Activated gamma-delta T cell (primary cell): ENCODE data around the gene KLK7.
"Not testable (repeated sequence)": the region's sequence is repeated elsewhere in the genome, so short reads cannot be mapped to it uniquely, and the experiment has no call there.

Source experiments
- DNase-seq: peaks from one replicate; lab custom pipeline; 2025; lab: John Stamatoyannopoulos, UW

Gene KLK7

DNA sequence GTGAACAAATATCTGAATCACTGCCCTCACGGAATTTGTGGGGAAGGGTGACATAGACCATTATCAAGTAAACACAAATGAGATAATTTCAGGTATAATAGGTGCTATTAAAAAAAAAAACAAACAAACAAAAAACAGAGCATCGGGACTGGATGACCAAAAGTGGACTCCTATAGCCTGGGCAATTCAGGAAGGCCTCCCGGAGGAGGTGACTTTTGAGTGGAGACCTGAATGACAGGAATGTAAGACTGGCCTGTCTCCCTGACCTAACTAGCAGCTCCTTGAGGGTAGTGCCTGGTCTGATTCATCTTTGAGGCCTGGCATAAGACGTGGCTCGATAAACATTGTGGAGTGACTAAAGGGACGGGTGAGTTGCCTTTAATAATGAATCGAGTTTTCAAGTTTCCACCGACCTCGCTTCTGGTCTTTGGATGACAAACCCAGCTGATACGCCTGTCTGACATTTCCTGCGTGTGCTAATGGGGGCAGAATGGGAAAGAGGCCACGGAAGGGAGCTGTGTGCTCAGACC, 29.0 kb upstream of the KLK7 start:
- no peak for DNase-seq

DNA sequence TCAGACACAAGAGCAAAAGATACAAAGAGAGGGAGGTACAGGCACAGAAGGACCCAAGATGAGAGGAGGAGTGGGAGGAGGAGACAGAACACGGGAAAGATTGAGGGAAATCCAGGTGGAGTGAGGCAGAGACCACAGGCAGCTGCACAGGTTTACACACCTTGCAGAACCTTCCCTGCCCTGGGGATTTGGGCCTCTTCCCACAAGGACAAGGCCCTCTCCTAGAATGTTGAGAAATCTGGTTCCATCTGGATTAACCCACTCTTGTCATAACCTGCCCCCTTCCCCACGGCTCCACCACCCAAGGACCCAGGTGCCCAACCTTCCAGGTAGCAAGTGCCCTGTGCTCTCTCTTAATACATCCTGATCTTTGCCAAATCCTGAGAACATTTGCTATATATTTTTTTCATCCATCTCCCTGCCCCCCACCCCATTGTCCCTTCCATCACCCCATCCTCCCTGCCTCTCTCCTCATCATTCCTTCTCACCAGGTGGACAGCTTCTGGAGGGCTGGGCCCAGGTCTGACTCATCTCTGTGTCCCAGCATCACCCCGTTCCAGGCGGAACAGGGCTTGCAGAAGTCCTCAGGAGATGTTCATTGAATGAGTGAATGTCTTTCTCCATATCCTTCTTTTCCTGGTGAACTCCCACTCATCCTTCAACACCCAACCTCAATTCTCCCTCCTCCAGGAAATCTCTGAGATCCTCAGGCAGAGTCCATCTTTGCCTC, 26.5 kb upstream of the KLK7 start:
- DNase-seq, result no peak

DNA sequence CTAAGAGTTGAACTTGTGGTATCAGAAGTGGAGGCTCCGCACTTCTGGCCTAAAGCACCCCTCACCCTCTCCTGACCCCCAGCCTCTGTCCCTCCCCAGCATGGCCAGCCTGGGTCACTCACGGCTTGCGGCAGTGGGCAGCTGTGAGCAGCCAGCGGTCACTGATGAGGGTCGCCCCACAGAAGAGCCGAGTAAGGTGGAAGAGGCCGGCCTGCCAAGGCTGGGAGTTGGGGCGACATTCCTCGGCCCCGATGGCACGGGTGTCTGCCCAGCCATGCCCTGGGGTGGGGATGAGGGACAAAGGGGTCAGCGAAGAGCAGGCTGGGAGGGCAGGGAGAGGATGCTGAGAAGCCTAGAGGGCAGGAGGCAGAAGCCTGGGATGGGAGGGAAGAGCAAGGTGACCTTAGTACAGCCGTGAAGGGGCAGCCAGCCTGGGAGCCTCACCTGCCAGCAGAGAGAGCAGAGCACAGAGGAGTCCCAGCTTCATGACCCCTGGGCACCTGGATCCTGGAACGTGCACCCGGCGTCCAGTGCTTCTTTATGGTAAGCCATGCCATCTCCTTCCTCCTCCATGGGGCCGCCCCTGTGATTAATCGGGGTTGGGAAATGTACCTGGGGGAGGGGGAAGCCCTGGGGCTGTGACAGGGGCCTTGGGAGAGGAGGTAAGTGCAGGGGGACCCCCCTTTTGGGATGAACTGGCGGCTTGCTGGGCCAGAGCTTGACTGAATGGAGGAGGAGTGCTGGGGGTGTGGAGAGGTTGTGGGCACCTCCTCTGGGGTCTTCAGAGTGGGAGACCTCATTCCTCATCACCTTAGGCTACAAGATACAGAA, 25.6 kb upstream of the KLK7 start:
- no peak for DNase-seq

DNA sequence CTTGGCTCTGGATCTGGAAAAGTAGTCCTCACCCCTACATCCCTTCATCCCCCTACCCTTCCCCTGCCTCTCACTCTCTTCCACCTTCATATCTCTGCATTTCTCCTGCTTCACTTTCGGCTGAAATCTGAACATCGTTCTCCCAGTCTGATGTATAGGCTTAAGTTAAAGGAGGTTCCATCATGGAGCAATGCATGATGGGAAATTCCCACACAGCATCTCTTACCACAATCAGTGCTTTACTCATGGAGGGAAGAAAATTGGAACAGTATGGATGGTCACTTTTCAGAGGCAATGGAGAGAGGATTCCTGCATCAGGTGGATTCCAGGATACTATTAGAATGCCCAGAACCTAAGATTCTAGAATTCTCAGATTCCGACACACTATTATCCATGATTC, 23.8 kb upstream of the KLK7 start:
- DNase-seq, result no peak

DNA sequence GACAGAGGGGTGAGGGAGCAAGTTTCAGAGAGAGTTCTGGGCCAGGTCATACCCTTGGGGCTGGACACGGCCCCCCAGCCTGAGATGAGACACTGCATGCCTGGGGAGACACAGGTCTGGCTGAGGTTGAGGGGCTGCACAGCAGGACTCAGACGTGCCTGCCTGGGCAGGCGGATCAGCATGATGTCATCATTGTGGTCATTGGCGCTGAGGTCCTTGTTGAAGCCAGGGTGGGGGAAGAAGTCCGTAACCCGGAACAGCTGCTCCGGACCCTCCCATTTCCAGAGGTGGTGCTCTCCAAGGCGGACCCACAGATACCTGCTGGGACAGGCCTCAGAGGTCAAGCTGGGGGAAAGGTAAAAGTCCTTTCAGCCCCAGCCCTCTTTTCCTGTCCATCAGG, 22.7 kb upstream of the KLK7 start:
- DNase-seq, result no peak

DNA sequence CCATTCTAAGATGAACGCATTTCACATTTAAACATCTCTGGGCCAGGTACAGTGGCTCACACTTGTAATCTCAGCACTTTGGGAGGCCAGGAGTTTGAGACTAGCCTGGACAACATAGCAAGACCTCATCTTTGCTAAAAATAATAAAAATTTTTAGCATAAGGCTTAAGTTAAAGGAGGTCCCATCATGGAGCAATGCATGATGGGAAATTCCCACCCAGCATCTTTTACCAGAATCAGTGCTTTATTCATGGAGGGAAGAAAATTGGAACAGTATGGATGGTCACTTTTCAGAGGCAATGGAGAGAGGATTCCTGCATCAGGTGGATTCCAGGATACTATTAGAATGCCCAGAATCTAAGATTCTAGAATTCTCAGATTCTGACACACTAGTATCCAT, 21.5 kb upstream of the KLK7 start:
- DNase-seq, result no peak

DNA sequence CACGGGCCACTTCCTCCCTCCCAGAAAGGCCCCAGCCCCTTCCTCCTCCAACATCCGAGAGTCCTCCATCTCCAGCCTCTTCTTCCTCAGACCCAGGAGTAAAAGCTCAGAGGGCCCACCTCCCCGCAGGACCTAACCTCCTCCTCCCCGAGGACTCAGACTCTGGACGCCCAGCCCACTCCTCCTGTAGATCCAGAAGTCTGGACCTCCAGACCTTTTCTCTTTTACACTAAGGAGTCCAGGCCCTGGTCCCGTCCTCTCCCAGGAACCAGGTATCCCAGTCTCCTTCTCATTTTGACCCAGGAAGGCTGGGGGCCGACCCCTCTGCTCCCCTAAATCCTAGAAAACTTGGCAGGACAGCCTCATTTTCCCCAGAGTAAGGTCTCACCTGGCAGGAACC, 19.6 kb upstream of the KLK7 start:
- DNase-seq, result no peak

DNA sequence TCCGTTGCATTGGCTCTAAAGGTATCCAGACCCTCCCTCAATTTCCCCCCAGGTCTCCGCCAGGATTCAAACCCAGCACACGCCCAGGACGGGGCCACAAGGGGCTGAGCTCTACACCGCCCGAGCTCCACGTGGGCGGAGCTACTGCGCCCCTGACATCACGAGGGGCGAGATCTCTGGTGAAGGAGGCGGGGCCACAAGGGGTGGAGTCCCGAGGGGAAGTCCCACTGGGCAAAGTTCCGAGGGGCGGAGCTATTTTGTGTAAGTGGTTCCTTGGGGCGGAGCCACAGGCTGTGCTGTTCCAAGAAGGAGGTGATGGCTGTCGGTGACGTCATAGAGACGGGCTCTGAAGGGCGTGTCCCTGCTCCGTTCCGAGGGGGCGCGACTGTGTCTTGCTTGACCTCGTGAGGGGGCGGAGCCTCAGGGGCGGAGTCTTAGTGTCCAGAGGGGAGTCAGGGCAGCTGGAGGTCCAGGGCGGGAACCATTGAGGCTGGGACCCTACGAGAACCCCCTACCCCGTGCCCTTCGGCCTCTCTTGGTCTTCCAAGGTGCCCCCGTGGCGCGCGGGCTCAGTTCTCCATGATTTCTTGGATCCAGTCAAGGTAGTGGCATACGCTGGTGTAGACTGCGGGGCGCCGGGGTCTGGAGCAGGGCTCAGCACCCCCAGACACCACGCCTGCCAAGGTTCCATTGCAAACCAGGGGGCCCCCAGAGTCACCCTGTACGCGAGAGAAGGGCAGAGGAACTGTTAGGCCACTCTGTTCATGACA, 19.0 kb upstream of the KLK7 start:
- DNase-seq, result no peak

DNA sequence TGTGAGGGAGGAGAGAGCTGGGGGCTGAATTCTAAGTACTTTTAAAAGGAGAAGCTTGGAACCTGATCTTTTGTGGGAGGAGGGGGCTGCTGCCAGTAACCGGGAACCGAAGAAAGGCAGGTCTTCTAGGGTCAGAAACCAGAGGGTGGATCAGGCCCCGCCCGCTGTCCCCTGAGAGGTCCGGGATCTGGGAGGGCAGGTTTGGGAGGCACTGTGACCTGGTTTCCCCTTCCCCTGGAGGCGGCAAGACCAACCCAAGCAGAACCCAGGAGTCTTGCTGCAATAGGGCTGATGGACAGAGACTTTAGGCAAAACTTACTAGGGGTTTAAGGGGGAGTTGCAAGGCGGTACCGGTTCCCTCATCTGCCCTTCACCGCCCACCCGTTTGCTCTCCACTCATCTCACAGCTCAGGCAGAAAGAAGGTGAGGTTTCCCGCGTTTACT, 18.4 kb upstream of the KLK7 start:
- DNase-seq, result no peak

DNA sequence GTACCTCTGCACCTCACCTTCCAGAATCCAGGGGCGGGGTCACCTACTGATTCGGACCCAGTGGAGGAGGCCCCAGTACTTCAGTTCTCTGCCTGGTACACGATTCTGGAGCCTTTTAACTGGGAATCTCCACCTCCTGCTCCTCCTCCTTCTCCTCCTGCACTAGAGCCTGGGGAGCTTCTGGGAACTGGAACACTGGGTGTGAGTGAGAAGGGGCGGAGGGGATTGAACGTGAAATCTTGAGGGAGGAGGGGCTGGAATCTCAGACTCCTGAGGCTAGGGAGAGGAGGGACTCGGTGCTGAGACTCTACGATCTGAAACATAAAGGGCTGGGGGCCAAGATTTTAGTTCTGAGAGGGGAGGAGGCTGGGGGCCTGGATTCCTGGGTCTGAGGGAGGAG, 17.8 kb upstream of the KLK7 start, which contains the start of gene KLK8:
Gene KLK8, minus strand, starts transcription at position 90 of the 400 bp plus-strand sequence. CDS start 437 bp downstream, outside the sequence.
- no peak for DNase-seq

DNA sequence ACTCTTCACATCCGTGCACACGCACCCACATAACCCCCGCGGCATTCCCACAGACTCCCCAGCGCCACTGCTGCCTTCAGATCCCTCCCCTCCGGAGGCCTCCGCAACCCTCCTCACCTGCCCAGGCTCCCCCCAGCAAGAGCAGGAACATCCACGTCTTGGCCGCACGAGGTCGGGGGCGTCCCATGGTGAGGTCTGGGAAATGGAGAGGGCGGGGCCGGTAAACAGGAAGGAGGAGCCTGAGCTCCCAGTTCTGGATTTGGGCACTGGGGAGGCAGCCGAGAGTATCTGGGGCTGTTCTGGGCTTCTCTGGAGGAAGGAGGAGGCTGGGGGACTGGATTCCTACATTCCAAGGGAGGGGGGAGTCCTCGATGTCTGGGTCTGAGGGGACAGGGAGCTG, 17.3 kb upstream of the KLK7 start:
- no peak for DNase-seq

DNA sequence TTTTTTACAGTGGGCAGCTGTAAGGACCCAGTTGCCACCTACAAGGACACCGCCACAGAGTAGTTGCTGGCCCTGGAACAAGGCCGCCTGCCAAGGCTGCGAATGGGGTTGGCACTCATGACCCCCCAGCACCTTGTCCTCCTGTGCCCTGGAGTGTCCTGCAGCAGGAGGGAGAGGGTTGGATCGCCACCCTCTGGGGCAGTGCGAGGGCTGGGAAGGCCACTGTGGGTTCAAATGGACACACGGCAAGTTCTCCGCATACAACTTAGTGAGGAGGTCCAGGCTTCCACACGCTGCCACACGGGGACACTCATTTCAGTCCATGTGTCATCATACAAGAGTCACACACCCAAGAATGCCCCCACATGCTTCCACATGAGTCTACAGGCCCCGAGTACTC, 16.7 kb upstream of the KLK7 start:
- DNase-seq, result no peak

DNA sequence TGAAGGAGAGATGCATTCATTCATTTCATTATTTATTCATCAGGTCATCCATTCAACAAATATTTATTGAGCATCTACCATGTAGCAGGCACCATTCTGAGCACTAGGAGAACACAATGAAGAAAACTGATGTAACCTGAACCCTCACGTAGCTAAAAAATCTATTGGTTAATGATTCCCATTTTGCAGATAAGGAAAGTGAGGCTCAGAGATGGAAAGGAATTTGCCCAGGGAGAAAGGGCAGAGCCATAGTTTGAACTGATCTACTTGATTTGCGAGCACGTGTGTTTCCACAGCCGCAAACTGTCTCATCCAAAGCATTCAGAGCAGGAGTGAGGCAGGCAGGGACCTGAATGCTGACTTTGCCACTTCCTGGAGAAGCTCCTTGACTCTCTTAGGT, 15.0 kb upstream of the KLK7 start:
- DNase-seq, result no peak

DNA sequence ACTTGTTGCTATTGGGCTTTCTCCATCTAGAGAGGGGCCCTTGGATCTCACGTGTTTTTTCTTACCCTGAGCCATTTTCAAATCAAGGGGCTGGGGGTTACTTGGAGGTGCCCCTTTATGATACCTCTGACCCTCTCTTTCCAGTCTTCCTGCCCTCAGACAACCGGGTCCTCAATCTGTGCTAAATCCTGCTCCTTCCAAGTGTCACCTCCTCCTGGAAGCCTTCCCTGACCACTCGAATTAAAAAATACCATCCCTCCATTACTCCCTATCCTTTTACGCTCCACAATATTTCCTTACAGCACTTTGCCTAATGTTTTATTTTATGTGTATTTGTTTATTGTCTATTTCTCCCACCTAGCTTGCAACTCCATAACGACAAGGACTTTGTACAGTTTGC, 14.3 kb upstream of the KLK7 start:
- no peak for DNase-seq

DNA sequence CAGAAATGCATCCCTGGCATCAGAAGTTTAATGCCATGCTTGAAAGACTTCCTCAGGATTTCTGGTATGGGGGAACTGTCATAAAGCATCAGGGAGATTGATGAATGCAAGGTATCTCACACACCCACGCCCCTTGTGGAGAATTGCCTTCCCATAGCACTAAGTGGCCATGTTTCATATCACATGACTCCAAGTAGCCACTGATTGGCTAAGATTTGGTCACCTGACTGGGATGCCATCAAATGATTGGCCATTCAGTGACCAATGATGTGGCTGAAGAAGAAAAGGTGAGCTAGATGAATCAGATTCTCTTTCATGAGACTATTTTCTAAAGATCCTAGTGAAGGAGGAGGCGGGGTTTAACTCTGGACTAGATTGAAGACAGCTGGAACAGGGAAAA, 10.4 kb upstream of the KLK7 start:
- no peak for DNase-seq

DNA sequence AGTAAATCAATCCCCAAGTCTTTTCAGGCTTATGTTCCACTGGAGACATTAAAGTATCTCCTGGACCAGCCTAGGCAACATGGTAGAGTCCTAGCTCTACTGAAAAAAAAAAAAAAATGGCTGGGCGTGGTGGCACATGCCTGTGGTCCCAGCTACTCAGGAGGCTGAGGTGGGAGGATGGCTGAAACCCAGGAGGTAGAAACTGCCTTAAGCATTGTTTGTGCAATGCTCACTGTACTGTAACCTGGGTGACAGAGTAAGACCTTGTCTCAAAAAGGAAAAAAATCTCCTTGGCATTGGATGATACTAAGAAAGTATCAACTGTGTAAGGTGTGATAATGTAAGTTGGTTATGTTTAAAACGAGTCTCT, 8.9 kb upstream of the KLK7 start:
- DNase-seq, result no peak

DNA sequence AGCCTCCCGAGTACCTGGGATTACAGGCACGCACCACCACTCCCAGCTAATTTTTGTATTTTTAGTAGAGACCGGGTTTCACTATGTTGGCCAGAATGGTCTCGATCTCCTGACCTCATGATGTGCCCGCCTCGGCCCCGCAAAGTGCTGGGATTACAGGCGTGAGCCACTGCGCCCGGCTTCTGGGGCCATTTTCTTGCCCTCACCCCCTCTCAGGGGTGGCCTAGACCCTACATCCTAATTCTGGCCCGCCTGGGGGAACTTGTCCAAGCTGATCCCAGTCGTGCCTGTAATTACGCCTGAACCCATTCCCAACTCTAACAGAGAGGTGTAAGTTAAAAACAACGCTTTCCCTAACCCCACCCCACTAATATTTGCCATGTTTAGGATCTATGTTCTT, 699 bp upstream of the KLK7 start:
- not testable (repeated sequence) for DNase-seq

DNA sequence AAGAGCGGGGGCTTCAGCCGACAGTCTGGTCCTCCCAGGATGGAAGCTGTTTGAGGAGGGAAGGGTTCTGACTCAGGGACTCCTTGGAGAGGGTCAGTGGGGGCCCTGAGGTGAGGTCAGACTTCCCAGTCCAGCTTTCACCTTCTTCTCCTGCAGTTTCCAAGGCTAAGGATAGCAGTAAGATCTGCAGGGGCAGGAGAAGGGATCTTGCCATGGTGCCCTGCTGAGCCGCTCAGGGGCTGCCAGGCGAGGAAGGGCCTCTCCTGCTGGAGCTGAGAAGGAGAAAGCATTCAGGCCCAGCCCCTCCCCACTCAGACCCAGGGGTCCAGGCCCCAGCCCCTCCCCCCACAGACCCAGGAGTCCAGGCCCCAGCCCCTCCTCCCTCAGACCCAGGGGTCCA, 1.5 kb downstream of the KLK7 start:
- no peak for DNase-seq

DNA sequence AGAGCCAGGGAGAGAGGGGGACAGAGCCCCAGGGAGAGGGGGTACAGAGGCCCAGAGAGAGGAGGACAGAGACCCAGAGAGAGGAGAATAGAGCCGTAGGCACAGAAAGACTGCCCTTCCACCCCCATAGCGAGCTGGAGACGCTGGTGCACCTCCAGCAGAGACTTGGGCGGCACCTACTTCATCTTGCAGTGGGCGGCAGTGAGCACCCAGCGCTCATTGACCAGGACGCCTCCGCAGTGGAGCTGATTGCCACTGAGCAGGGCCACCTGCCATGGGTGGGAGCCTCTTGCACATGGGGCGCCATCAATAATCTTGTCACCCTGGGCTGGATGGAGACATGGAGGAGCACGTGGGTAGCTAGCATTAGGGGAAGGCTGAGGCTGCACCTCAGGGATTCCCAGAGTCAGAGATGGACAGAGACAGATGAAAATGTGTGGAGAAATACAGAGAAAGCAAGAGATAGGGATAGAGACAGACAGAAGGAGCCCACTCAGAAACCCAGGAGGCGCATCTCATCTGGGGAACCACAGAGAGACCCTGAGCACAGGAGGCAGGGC, 2.0 kb downstream of the KLK7 start:
- no peak for DNase-seq

DNA sequence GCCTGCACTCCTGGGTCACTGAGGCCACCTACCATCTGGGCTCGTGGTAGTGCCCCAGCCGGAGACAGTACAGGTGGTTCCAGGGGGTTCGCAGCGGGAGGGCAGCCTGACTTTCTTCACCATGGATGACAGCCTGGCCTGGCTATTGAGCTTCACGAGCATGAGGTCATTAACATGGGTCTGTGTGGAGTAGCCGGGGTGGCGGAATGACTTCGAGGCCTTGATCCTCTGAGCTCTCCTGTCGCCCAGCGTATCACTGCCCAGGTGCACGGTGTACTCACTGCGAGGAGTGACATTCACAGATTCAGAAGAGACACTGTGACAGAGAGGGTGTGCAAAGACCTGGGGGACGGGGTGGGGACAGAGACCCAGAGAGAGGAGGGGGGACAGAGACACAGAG, 3.5 kb downstream of the KLK7 start:
- DNase-seq, result no peak

DNA sequence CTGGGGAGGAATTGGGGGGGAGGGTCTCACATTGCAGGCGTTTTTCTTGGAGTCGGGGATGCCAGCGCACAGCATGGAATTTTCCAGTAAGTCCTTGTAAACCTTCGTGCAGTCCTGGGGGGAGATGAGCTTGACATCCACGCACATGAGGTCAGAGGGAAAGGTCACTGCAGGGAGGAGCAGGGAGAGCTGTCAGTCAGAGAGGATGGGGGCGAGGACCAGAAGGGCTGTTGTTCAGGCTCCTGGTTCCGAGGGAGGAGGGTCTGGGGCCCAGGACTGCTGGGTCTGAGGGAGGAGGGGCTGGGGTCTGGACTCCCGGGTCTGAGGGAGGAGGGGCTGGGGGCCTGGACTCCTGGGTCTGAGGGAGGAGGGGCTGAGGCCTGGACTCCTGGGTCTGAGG, 4.0 kb downstream of the KLK7 start:
- DNase-seq, result no peak

DNA sequence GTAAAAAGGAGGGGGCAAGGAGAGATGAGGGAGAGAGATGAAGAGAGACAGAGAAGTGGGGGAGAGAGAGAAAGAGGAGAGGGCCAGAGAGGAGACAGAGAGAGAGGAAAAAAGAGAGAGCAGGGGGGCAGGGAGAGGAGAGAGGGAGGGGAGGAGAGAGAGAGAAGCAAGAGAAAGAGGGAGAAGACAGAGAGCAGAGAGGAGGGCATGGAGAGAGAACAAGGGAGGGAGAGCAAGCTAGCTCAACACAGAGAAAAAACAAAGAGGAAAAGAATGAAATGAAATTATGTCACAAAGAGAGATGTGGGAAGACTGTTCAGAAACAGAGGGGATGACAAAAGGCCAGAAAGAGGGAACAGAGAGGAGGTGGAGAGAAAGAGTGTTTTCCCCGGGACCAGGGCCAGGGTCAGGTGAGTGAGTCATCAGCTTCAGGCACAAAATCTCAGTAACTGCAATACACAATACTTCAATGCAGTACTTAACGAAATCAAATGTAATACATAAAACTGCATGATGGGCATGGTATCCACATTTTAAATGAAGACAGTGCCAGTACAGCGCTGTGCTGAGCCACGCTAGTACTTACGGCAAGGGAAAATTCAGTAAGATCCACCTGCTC, 4.8 kb downstream of the KLK7 start:
- no peak for DNase-seq
